HCT116 (cell line): Measurements from ENCODE around the gene GEMIN5. TPM values are rescaled to one million over a fixed set of nuclear protein-coding genes. Genes with fewer than 3 reads are reported as not detected.

Experiments
- ATAC-seq: fragments of 200-7000 bp; cut with Tn5 transposase; 2 replicates; pipeline ENCODE4 v1.9.1; 2020; ENCODE audit warnings: mild to moderate bottlenecking, moderate library complexity
- BruUV-seq: library from RNA; stranded (reverse); fragments of 400-500 nt; replicated peaks from 2 replicates; lab custom pipeline; 2021; lab: Mats Ljungman, UMichigan
- CTCF ChIA-PET: fragments of 300-600 bp; sonication (Branson Sonifier 250); formaldehyde crosslinking; loops from one replicate; lab custom pipeline; 2021; ENCODE audit warnings: antibody characterized with exemption; lab: Charles Lee
- POLR2A ChIA-PET: fragments of 300-600, 350-600 bp; sonication (Branson Sonifier 250); formaldehyde crosslinking; loops from one replicate; lab custom pipeline; 2021; ENCODE audit warnings: antibody characterized with exemption; lab: Charles Lee
- RAD21 ChIA-PET, 2 experiments: fragments of 300-600 bp; sonication (Branson Sonifier 250); formaldehyde crosslinking; loops; one replicate each; lab custom pipeline; 2023; ENCODE audit warnings: low total read pairs in 2 of 2; ENCODE audit not compliant: uncharacterized antibody in 2 of 2, unreplicated experiment in 2 of 2, low non-redundant PET in 1 of 2; lab: Charles Lee
- DNase-seq: peaks from one replicate; pipeline ENCODE4 v3.0.0-alpha.2; 2010; ENCODE audit warnings: low read depth, low spot score
- H2AFZ ChIP-seq: fragments of 200-600 bp; shearing (Covaris generic), sonication (generic); 2 replicates; pipeline ENCODE4 v1.6.1; 2017; ENCODE audit warnings: low read depth, mixed run types, mixed read lengths, antibody characterized with exemption, low read length; ENCODE audit not compliant: poor library complexity, severe bottlenecking
- H3K27ac ChIP-seq: 2 replicates; pipeline ENCODE4 v1.5.1; 2012; ENCODE audit warnings: low read depth, low read length
- H3K27me3 ChIP-seq: fragments of 200-600 bp; sonication (generic); 2 replicates; pipeline ENCODE4 v1.6.1; 2016; ENCODE audit warnings: mixed run types, low read length, mixed read lengths; ENCODE audit not compliant: insufficient read depth
- H3K36me3 ChIP-seq, 2 experiments: fragments of 200-500 bp in 1 of 2; fragments of 200-600 bp in 1 of 2; sonication (Bioruptor generic) in 1 of 2; sonication (generic) in 1 of 2; 2 replicates each; pipeline versions ENCODE4 v1.5.1 to v1.6.1; 2014 to 2016; ENCODE audit warnings: low read length in 2 of 2, inconsistent platforms in 1 of 2, mixed read lengths in 1 of 2, mixed run types in 1 of 2; ENCODE audit not compliant: insufficient read depth in 2 of 2, control insufficient read depth in 1 of 2
- H3K4me1 ChIP-seq, 2 experiments: fragments of 200-600 bp in 1 of 2; sonication (generic) in 1 of 2; 2 replicates each; pipeline versions ENCODE4 v1.5.1 to v1.6.1; 2012 to 2017; ENCODE audit warnings: low read length in 2 of 2, inconsistent platforms in 1 of 2, mild to moderate bottlenecking in 1 of 2, mixed read lengths in 1 of 2, mixed run types in 1 of 2, moderate library complexity in 1 of 2; ENCODE audit not compliant: insufficient read depth in 2 of 2, control insufficient read depth in 1 of 2
- H3K4me2 ChIP-seq: fragments of 200-600 bp; sonication (generic); 2 replicates; pipeline ENCODE4 v1.6.1; 2017; ENCODE audit warnings: mixed run types, low read length, mixed read lengths
- H3K4me3 ChIP-seq, 2 experiments: fragments of 200-600 bp in 1 of 2; sonication (generic) in 1 of 2; replicated peaks in 1 of 2; 2 replicates each; pipeline ENCODE4 v1.5.1; 2011 to 2016; ENCODE audit warnings: low read length in 2 of 2, control low read depth in 1 of 2, low read depth in 1 of 2, mild to moderate bottlenecking in 1 of 2, mixed read lengths in 1 of 2, mixed run types in 1 of 2
- H3K79me2 ChIP-seq: fragments of 200-600 bp; sonication (generic); 2 replicates; pipeline ENCODE4 v1.6.1; 2017; ENCODE audit warnings: mild to moderate bottlenecking, mixed run types, low read length, moderate library complexity, mixed read lengths; ENCODE audit not compliant: insufficient read depth
- H3K9ac ChIP-seq: fragments of 200-600 bp; sonication (generic); 2 replicates; pipeline ENCODE4 v1.6.1; 2016; ENCODE audit warnings: low read length, mixed read lengths
- H3K9me2 ChIP-seq: fragments of 200-600 bp; sonication (generic), shearing (Covaris generic); 2 replicates; pipeline ENCODE4 v1.6.1; 2017; ENCODE audit warnings: mixed run types, mild to moderate bottlenecking, moderate library complexity; ENCODE audit not compliant: insufficient read depth
- H3K9me3 ChIP-seq, 2 experiments: fragments of 200-500 bp in 1 of 2; fragments of 200-600 bp in 1 of 2; sonication (Bioruptor generic) in 1 of 2; sonication (generic) in 1 of 2; 2 replicates each; pipeline ENCODE4 v1.6.1; 2014 to 2017; ENCODE audit warnings: low read length in 2 of 2, mixed read lengths in 2 of 2, inconsistent platforms in 1 of 2, low read depth in 1 of 2, mild to moderate bottlenecking in 1 of 2, mixed run types in 1 of 2, moderate library complexity in 1 of 2; ENCODE audit not compliant: control insufficient read depth in 1 of 2, insufficient read depth in 1 of 2
- H4K20me1 ChIP-seq: fragments of 200-600 bp; sonication (generic), shearing (Covaris generic); 2 replicates; pipeline ENCODE4 v1.6.1; 2017; ENCODE audit warnings: mixed run types, mild to moderate bottlenecking, moderate library complexity; ENCODE audit not compliant: insufficient read depth
- ATF3 ChIP-seq: IDR thresholded peaks from 2 replicates; pipeline ENCODE4 v1.6.1; 2012
- CBX3 ChIP-seq: IDR thresholded peaks from 2 replicates; pipeline ENCODE4 v1.6.1; 2012; ENCODE audit warnings: low read depth
- CTCF ChIP-seq, 3 experiments: fragments of 200-600 bp in 1 of 3; sonication (generic) in 1 of 3; IDR thresholded peaks in 2 of 3; conservative IDR thresholded peaks in 1 of 3; 2 replicates each; pipeline ENCODE4 v1.5.1; 2012 to 2017; ENCODE audit warnings: low read depth in 2 of 3, low read length in 2 of 3, antibody characterized with exemption in 1 of 3, borderline replicate concordance in 1 of 3, control low read depth in 1 of 3, mild to moderate bottlenecking in 1 of 3, mixed read lengths in 1 of 3, mixed run types in 1 of 3, moderate library complexity in 1 of 3; ENCODE audit not compliant: insufficient read depth in 1 of 3
- EGR1 ChIP-seq: IDR thresholded peaks from 2 replicates; pipeline ENCODE4 v1.6.1; 2012; ENCODE audit warnings: low read depth
- EZH2 ChIP-seq: fragments of 200-600 bp; sonication (generic); IDR thresholded peaks from 2 replicates; pipeline ENCODE4 v1.6.1; 2017; ENCODE audit warnings: antibody characterized with exemption, mixed run types
- EZH2phosphoT487 ChIP-seq: fragments of 200-600 bp; IDR thresholded peaks from 2 replicates; pipeline ENCODE4 v1.6.1; 2018; ENCODE audit warnings: antibody characterized with exemption, borderline replicate concordance
- FOSL1 ChIP-seq: IDR thresholded peaks from 2 replicates; pipeline ENCODE4 v1.6.1; 2012; ENCODE audit warnings: low read depth
- POLR2AphosphoS5 ChIP-seq: IDR thresholded peaks from 2 replicates; pipeline ENCODE4 v1.6.1; 2011; ENCODE audit warnings: mild to moderate bottlenecking, low read depth, low read length, moderate library complexity
- RAD21 ChIP-seq: IDR thresholded peaks from 2 replicates; pipeline ENCODE4 v1.6.1; 2012; ENCODE audit warnings: low read depth, mild to moderate bottlenecking
- REST ChIP-seq: IDR thresholded peaks from 2 replicates; pipeline ENCODE4 v1.6.1; 2012; ENCODE audit warnings: low read depth
- SRF ChIP-seq: IDR thresholded peaks from 2 replicates; pipeline ENCODE4 v1.6.1; 2012; ENCODE audit warnings: low read depth
- ZFX ChIP-seq: fragments of 450-650 bp; IDR thresholded peaks from 2 replicates; pipeline ENCODE4 v1.6.1; 2017
- ZNF274 ChIP-seq: fragments of 200-500 bp; sonication (Bioruptor generic); IDR thresholded peaks from 2 replicates; pipeline ENCODE4 v1.6.1; 2014; ENCODE audit warnings: mild to moderate bottlenecking, low read depth, low read length, inconsistent platforms
- intact Hi-C: fragments of 100-400 bp; cut with micrococcal nuclease; formaldehyde crosslinking; loops from 2 replicates; pipeline ENCODE4 v1.10.0; 2022
- total RNA-seq: library from RNA; stranded (reverse); gene quantifications from one replicate; pipeline ENCODE4 v1.2.1, GENCODE V29; 2021; ENCODE audit not compliant: unreplicated experiment

The GEMIN5 gene
- total RNA-seq, 1 experiment from 2014 or later: 35.9 TPM

GRCh38 chr5:154893381-154893780 is 44.6 kb downstream of the GEMIN5 start:
- H3K9me3 ChIP-seq: no peaks in the 10 kb centered on the region
- no TSS peak for BruUV-seq
- CTCF ChIA-PET: no interaction called here
- H3K27me3 ChIP-seq: no peaks in the 10 kb centered on the region
- H3K9ac ChIP-seq: no peak overlapping the region
- H3K36me3 ChIP-seq: peaks cover 41 to 67% of the 10 kb centered on the region in 2 experiments
- RAD21 ChIA-PET: interaction anchor here in 1 of 2 experiments (0.7 kb wide), 1 partner anchor 231 kb away, joined by 4 read pairs; no protein-coding TSS in a partner anchor
- no peak overlapping the region for H3K4me2 ChIP-seq
- H3K9me2 ChIP-seq: no peaks in the 10 kb centered on the region
- no peak overlapping the region for H3K4me3 ChIP-seq
- TF ChIP-seq EGR1 (no peak), ZFX (no peak), ZNF274 (no peak), FOSL1 (no peak), ATF3 (no peak), EZH2 (no peak), EZH2phosphoT487 (no peak), SRF (no peak)
- H3K79me2 ChIP-seq: no peaks in the 10 kb centered on the region
- intact Hi-C loops: no loop called here
- no peaks in the 10 kb centered on the region for H4K20me1 ChIP-seq
- DNase-seq: no peak
- no peak for ATAC-seq
- no peak overlapping the region for H2AFZ ChIP-seq
- H3K4me1 ChIP-seq: no peaks in the 10 kb centered on the region
- POLR2A ChIA-PET: no interaction called here
- no peak overlapping the region for H3K27ac ChIP-seq

- Histone ChIP-seq H3K4me3 (no peak overlapping the region), H3K36me3 (peaks cover 44 to 67% of the 10 kb centered on the region in 2 experiments), H2AFZ (no peak overlapping the region), H3K27me3 (no peaks in the 10 kb centered on the region), H3K9me2 (no peaks in the 10 kb centered on the region), H3K4me2 (no peak overlapping the region), H3K9ac (no peak overlapping the region), H3K4me1 (no peaks in the 10 kb centered on the region), H3K9me3 (no peaks in the 10 kb centered on the region), H3K79me2 (no peaks in the 10 kb centered on the region), H3K27ac (no peak overlapping the region), H4K20me1 (no peaks in the 10 kb centered on the region)
- RAD21 ChIA-PET: no interaction called here
- no peak for ATAC-seq
- no TSS peak for BruUV-seq
- CTCF ChIA-PET: no interaction called here
- DNase-seq: no peak
- POLR2A ChIA-PET: no interaction called here
- intact Hi-C loops: no loop called here
- TF ChIP-seq CBX3 (no peak), SRF (no peak), CTCF (IDR thresholded peaks at IDR 0.05 in 2 of 3, conservative IDR thresholded peaks at IDR 0.05 in 1 of 3; ENCODE audit: borderline replicate concordance in 1 of 3, insufficient read depth in 1 of 3, low read depth in 2 of 3, low read length in 2 of 3) (no peak), POLR2AphosphoS5 (no peak), RAD21 (no peak), REST (no peak), ZFX (no peak), EZH2 (no peak)
Observed at GRCh38 chr5:154892369-154892771, 45.6 kb downstream of the GEMIN5 start.
